NCI-H2107 (cell line): ENCODE results near the gene SMYD2.

Experiments used
- DNase-seq: peaks from one replicate; lab custom pipeline; 2025; lab: John Stamatoyannopoulos, UW

SMYD2 gene

DNA sequence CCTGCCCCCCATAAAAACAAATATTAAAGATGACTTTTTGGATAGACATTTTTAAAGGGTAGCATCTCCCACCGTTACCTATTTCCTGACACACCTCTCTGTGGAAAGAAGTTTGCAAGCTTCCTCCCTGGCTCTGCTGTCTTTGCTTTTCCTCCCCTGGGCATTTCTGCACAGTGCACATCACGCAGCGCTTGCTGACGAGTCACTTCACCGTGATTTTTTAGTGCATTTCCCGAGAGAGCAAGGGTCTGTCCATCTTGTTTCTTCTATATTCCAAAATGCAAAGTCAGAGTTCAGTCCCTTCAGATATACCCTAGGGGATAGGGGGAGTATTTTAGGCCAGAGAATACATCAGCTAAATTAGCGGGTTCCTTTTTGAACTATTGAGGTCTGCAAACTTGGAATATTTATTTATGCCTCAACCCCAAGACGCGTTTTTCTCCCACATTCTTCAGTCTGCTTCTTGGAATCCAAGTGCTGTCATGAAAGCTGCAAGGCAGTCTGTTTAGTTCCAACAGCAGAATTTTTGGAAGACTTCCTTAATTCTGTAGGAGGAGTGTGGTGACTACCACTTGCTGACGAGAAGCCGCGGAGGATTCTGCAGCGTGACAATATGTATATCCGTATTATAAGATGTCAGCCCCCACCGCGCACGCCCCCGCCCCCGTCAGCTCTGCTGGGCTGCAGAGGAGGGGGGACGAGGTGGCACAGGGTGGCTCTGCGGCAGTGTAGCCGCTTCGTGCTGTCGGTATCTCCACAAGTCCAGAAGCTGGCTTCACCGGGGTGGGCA is 22.4 kb downstream of the SMYD2 start:
- DNase-seq: no peak

DNA sequence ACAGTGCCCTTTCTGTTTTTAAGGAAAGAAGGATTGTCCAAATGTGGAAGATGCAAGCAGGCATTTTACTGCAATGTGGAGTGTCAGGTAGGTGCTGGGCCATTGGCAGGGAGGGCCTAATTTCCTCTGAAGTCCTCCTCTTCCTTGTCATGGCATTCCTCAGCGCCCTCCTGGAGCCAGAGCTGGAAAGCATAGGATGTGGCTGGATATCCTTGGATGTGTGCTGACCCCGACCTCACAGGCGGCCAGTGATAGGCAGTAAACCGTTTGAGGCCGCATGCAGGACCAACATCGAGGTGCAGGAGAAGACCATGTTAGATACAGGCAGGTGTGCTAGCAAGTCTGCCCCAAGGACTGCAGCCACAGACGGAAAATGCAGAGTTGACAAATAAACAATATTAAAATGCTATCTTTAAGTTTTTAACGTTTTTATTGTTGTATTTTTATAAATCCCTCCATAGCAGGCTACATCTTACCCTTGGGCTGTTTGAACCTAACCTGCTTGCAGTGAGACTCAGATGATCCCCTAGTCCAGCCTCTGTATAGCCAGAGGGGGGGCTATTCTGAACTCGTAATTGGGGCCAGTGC is 24.3 kb downstream of the SMYD2 start:
- DNase-seq: no peak

DNA sequence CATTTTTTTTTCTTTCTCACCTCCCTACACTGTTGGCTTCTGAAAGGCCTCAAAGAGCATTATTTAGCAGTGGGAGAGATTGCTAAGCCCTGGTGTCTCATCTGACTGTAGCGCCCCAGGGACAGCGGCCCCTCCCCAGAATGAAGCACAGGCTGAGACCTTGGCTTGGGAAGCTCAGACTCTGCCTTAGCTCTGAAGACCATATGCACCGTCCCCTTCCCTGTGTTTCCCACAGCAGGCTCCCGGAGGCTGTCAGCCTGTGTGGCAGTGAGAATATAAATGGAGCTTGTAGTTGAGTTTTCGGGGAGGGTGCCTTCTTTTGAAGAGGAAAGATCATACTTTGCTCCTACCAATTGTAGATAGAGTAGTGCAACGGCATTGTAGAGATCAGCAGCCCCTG is 25.3 kb downstream of the SMYD2 start:
- DNase-seq: no peak

DNA sequence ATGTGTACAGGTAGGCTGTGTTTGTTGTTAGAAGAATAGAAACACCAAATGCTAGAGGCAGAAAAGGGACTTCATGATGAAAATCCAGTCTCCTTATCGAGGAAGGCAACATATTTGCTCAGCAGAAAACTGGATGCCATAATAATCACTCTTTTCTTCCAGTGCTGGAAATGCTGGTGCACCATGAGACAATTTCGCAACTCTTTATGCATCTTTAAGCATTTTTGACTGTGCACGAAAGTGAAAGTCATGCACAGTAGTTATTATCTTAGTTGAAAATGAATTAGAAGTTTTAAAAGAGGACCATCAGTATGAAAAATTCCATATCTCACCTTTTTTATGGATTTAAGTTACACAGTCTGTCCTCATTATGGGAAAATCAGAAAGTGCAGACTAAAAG is 29.1 kb downstream of the SMYD2 start:
- DNase-seq: no peak

DNA sequence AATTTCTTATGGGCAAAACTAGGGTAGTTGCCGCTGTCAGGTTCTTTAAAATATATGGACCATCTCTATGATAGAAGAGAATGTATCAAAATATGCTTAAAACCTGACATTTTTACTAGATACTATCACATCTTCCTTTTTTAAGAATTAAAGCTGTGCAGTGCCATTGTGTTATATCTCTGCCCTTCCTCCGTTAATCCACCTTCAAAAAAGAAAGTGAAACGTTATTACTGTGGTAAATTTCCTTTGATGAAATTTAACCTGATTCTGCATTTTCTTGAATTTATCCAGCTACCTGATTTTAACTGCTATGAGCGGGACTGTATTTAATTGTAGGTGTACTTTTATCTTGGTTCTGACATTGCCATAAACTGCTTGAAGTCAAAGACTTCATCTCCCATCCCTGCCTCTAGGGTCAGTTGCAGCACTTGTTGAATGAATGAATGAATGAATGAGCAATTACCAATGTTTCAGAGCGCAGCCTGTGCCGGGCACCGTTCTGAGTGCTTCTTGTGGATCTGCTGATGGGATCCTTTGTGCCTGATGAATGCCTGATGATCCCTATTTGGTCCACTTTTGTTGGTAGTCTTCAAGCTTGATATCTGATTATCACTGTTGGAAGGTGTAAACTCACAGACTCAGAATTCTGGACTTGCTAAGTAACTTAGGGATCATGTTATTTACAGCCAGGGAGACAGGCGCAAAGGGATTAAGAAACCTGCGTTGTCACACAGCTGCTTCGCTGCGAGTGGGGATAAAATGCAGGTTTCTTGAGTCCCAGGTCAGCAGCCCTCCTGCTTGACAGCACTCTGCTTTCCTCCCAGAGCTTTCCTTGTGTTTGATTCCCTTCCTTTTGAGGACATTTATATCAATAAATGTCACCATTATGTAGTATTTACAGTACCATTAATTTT is 30.1 kb downstream of the SMYD2 start:
- no peak for DNase-seq

DNA sequence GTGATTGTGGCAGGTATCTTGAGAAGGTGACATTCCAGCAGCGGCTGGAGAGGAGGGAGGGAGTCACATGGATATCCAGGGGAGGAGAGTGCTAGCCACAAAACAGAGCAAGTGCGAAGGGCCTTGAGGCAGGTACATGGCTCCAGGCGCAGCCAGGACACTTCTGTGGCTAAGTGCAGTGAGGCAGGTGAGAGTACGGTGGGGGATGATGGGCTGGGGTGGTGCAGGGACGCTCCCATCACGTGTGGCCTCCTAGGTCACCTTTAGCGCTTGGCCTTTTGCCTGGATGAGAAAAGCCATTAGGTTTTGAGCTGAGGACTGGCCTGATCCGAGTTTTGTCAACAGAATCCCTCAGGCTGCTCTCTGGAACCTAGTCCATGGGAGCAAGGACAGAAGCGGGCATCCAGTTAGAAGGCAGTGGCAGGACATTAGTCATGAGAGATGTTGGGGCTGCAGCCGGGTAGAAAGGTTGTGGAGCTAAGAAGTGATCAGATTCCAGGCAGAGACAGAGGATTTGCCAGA is 31.6 kb downstream of the SMYD2 start:
- no peak for DNase-seq

DNA sequence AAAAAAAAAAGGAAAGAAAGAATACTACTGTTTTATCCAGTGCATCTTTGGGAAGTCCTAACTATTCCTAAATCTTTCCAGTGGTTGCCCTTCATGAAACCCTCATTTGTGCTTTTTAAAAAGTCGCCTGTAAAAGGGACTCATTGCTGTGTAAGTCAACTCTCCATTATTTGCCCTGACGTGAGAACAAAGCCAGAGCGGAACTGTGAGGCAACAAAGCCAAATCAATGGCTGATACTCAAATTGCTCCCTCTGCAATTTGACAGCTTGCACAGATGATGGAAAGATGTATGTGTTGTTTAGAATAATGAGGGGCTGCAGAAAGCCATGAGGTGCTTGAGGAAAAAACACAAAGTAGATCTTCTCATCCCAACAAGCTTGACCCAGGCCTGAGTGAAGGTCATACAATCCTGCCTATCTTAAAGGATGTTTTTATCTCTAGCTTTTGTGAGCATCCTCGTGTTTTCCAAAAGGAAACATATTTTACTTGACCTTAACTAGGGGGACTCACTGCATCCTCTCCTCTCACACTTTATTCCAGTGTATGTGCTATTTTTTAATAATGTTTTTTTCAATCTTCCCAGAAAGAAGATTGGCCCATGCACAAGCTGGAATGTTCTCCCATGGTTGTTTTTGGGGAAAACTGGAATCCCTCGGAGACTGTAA is 33.4 kb downstream of the SMYD2 start:
- DNase-seq: no peak

DNA sequence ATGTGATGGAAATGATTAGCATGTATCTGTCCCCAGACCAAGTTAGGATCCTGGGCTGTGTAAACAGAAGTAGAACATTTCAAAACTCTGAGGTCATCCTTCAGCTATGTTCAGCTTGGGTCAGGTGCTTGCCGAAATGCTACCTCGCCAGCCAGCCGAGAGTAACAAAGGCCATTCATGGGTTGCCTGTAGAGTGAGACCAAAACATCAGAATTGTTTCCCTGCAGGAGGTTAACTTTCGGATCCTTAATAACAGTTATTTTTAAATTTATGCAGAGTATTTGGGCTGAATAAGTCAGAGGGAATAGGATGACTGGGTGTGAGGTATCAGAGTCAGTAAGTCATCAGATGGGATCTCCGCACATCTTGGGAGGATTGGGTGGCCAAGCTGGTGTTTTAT is 35.6 kb downstream of the SMYD2 start:
- no peak for DNase-seq

DNA sequence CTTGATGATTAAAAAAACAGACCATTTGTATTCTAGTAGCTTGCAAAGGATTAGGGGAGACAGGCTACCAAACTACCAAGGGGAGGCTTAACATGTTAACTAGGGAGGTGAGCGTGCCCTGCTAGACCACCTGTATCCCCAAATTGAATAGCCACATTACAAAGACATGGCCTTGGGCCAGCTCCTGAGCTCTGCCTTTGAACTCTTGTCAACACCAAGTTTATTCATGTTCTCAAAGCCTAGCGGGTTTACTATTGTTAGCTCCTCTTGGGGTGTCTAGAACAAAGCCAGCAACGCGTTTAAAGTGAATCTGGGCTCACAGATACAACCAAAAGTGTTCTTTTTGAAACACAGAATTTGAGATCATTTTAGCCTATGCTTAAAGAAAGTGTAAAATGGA is 36.3 kb downstream of the SMYD2 start:
- DNase-seq: no peak

DNA sequence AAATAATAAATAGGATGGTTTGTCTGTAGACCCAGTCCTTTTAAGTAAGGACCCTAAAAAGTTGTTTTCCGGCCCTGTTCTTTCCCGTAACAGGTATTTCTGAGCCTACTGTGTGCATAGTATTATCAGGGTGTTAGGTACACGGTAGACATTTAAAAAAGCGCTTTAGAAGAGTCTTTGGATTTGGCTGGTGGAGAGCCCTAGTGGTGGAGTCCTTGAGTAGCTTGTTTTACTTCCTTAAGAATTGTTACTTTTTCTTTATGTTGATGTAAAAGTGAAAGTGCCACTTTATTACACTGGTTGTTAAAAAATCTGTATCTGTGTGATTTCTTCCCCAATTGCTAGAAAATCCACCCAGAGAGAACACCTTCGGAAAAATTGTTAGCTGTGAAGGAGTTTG is 36.8 kb downstream of the SMYD2 start:
- no peak for DNase-seq

DNA sequence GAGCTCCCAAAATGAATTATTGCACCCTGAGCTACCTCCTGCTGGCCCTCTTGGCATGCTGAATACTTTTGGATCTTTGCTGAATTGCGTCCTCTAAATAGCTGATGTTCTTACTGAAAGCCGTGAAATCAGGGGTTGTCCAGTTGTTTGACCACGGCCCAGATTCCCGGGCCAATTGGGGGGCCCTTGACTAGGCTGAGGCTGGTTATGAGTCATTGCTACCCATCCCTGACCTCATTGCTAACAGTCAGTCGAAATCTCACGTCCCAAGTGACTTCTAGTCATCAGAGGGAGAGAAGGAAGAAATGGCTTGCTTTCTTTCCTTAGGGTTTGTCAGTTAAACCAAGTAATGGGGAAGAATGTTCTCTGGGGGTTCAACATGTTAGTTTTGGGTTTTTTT is 37.4 kb downstream of the SMYD2 start:
- no peak for DNase-seq

DNA sequence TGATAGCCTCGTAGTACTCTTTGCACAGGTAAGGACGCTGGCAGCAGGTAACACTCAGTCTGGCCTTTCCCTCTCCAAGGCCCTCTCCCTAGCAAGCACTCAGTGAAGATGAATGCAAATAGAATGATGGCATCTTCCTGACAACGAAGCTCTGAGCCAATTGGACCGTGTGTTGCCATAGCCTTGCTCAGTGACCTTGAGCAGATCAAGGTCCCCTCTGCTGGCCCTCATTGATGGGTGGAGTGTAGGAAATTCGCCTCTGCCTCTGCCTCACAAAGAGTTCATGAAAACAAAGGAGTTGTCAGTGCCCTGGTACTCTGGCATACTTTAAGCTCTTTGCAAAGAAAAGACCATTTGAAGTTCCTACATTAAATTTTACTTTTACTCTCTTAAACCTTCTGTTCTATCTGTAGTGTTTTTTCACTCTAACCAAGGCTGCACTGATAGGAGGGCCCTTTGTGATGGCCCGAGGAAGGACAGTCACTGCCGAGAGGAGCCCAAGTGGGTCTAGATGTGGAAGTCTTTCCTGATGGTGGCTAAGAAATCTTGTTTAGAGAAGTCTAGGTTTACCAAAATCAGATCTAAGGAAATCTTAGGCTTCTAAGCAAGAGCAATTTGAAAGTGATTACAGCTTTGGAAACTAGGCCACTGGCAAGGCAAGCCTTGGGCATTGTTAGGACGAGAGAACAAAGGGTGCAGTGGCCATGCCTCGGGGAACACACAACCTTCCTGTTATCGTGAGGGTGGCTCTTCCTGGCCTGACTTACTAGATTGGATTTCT is 38.2 kb downstream of the SMYD2 start:
- no peak for DNase-seq

DNA sequence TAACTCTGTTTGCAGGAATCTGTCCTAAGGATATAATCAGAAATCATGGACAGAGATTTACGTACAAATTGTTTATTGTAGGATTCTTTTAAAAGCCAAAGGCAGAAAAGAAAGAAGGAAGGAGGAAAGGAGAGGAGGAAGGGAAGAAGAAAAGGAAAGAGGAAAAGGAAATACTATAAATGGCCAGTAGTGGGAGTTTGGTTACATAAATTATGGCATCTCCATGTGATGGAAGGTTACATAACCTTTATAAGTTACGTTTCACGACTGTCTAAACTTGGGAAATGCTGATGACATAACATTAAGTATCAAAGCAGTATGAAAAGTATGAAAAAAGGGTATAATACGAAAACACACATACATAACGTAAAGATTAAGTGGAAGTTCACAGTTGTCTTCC is 39.0 kb downstream of the SMYD2 start:
- DNase-seq: no peak

DNA sequence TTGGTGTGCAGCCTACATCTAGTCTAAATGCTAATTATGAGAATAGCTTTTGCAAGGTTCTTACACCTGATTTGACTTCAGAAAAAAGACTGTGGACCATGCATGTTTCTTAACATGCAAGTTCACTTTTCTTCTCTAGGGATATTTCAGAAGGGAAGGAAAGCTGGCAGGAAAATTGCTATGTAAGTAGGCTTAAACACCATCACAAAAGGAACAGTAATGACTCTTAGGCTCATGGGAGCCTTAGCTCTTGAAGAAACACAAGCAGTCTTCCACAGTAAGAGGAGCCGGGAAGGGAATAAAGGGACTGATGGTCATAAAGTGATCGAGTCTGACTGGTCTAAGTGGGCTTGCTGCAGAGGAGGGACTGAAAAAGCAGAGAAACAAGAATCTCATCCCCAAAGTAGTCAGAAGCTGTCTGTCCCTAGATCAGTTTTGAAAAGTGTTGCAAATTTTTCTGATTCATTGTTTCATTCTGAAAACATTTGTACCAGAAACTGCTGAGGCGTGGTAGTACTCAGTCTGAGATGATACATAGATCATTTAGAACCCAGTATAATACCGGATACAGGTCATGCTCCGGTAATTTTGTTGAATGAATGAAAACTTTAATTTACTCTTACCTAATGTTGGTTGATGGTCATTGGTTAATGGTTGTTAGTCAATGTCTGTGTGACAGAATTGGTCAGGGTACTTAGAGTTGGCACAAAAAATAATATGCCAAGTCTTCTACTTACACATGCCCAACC is 40.9 kb downstream of the SMYD2 start:
- DNase-seq: no peak

DNA sequence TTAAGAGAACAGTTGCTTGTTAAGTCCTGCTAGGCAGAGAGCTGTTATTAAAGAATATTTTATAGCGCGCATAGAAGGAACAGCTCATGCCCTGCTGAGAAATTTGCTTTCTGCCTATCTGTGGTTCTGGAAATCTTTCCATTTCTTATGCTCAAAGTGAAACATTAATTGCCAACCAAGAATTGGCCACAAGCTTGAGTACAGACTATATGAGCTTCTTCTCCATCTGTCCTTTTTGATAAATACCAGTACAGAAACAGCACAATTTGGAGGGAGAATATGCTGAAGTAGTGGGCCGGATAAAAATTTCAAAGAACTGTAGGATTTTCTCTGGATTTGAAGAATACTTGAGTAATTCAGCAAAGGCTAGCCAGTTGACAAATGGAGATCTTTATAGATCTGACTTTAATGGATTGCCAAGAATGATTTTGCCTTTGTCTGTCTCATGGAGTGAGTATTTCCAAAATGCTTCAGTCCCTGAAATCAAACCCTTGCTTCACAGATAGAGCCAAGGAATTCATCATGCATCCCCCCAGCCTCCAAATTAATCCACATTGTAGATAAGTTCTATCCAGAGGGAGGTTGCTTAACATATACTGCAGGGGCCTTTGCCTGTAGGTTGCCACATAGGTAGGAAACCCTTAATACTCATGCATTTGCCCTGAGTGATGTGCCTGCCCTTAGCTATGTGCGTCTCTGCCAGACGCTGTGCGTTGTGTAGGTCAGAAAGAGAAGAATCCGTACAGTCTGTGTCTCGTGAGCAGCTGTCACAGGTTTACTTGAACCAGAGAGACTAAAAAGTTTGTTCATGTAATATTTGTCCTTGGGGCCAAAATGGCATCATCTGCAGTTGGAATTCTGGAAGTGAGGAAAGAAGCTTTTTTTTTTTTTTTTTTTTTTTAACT is 44.2 kb downstream of the SMYD2 start:
- DNase-seq: no peak

DNA sequence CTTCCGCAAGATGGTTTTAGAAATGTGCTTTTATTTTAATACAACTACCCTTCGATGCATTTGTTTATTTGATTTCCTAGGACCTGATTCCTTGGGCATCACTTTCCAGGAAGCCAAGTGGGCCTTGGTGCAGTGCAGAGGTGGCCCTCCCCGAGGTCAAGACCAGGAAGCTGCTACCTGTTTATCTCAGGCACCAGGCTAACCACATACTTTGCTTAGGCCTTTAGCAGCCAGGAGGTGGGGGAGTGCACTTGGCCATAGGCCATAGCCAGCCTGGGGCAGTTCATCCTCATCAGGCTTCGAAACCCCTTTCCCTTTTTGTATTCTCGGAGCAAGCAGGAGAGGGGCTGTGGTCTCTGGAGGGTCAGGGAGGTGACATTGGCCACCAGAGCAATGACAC is 45.4 kb downstream of the SMYD2 start:
- DNase-seq: no peak

DNA sequence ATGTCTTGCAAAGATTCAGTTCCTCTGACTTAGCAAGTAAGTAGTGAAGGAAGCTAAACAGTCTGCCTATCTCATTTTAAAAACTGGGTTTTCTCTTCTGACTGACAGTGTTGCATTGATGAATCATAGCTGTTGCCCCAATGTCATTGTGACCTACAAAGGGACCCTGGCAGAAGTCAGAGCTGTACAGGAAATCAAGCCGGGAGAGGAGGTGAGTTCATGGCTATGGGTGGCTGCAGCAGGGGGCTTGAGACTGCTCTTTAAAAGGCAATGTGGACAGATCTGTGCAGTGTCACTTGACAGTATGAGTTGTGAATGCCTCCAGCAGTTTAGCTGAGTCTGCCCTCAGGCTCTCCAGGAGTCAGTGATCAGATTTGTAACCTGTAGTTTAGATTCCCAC is 46.6 kb downstream of the SMYD2 start:
- DNase-seq: no peak

DNA sequence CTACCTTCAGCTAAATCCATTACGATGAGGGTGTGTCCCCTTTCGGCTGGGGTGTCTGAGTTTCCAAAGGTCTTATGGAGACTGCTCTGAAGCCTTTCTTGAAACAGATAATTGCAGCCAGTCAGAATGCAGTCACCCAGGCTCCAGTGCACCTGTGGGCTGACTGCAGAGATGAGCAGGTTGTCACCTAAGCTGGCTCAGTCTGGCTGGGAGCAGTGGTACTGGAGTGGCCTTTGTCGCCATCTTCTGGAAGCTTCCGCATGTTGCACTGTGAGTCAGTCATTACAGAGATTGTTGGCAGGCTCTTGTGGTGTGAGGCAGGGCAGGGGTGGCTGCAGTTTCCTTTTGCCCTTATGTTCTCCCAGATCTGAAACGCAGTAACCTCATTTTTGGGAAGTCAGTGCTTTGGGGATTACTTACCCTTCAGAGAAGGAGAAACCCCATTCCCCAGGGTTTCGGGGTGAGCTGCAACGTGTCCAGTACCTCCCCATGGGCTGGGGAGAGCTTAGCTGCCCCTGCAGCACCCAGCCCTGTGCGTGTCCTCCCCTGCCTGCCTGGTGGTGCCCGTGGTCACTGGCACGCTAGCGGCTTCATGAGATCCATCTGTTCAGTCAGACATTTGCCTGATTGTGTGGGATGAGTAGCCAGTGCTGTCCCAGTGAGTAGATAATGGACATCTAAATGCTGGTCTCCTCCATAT is 48.0 kb downstream of the SMYD2 start:
- DNase-seq: peak; percentile 87
